H1 (cell line): ENCODE measurements around the gene TEKT5. TPM values are rescaled to one million over a fixed set of nuclear protein-coding genes. Genes with fewer than 3 reads are reported as not detected.

ENCODE experiments used
- CTCF ChIA-PET: fragments of 300-600 bp; sonication (Branson Sonifier 250); formaldehyde crosslinking; loops from one replicate; lab custom pipeline; 2021; ENCODE audit not compliant: partially characterized antibody; lab: Charles Lee
- POLR2A ChIA-PET: fragments of 300-600 bp; sonication (Branson Sonifier 250); formaldehyde crosslinking; loops from one replicate; lab custom pipeline; 2021; ENCODE audit warnings: inconsistent platforms; ENCODE audit not compliant: partially characterized antibody; lab: Charles Lee
- DNase-seq, 2 experiments: peaks; one replicate each; pipeline versions ENCODE4 v3.0.0 to v3.0.0-alpha.2; 2010 to 2022; ENCODE audit warnings: low spot score in 2 of 2, low read depth in 1 of 2, mixed read lengths in 1 of 2
- FAIRE-seq: peaks from 2 replicates; lab custom pipeline; 2011; peaks lifted over from hg19 to GRCh38; lab: Jason Lieb, UNC
- H2AFZ ChIP-seq: 2 replicates; pipeline ENCODE4 v1.8.1; 2012; ENCODE audit warnings: low read length, inconsistent platforms
- H2AK5ac ChIP-seq: 2 replicates; pipeline ENCODE4 v1.6.1; 2013; ENCODE audit warnings: low read depth, low read length
- H2BK120ac ChIP-seq: replicated peaks from 2 replicates; pipeline ENCODE3; 2013; ENCODE audit warnings: low read depth, low read length, inconsistent platforms
- H2BK12ac ChIP-seq: 2 replicates; pipeline ENCODE4 v1.6.1; 2013; ENCODE audit warnings: low read depth, low read length
- H2BK15ac ChIP-seq: 2 replicates; pipeline ENCODE4 v1.6.1; 2013; ENCODE audit warnings: low read length
- H2BK20ac ChIP-seq: 2 replicates; pipeline ENCODE4 v1.6.1; 2013; ENCODE audit warnings: low read length
- H2BK5ac ChIP-seq: 2 replicates; pipeline ENCODE4 v1.6.1; 2013; ENCODE audit warnings: low read depth, low read length
- H3K14ac ChIP-seq: 2 replicates; pipeline ENCODE4 v1.6.1; 2013; ENCODE audit warnings: inconsistent platforms; ENCODE audit not compliant: insufficient read length
- H3K18ac ChIP-seq: 2 replicates; pipeline ENCODE4 v1.6.1; 2013; ENCODE audit warnings: low read length; ENCODE audit errors: extremely low read depth
- H3K23ac ChIP-seq: 2 replicates; pipeline ENCODE4 v1.6.1; 2013; ENCODE audit warnings: inconsistent platforms; ENCODE audit not compliant: insufficient read length
- H3K23me2 ChIP-seq: 2 replicates; pipeline ENCODE4 v1.6.1; 2013; ENCODE audit warnings: low read depth, low read length
- H3K27ac ChIP-seq: 2 replicates; pipeline ENCODE4 v1.6.1; 2011; ENCODE audit warnings: low read depth, low read length, inconsistent platforms
- H3K27me3 ChIP-seq, 4 experiments: replicated peaks in 1 of 4; 1 replicate in 1 of 4; 2 replicates in 3 of 4; pipeline versions ENCODE4 v1.6.1 to v1.8.1; 2011 to 2013; ENCODE audit warnings: low read length in 3 of 4, mild to moderate bottlenecking in 3 of 4, inconsistent platforms in 2 of 4, mixed read lengths in 2 of 4, moderate library complexity in 1 of 4; ENCODE audit not compliant: control insufficient read depth in 3 of 4, insufficient read depth in 3 of 4; ENCODE audit errors: extremely low read depth in 1 of 4
- H3K36me3 ChIP-seq, 4 experiments: 2 replicates each; pipeline versions ENCODE4 v1.6.1 to v1.8.1; 2011 to 2013; ENCODE audit warnings: mild to moderate bottlenecking in 4 of 4, low read length in 3 of 4, moderate library complexity in 2 of 4, control low read depth in 1 of 4, inconsistent platforms in 1 of 4; ENCODE audit not compliant: insufficient read depth in 4 of 4, control insufficient read depth in 2 of 4
- H3K4ac ChIP-seq: replicated peaks from 2 replicates; pipeline ENCODE3; 2013; ENCODE audit warnings: low read length, low read depth, mixed read lengths, inconsistent platforms; ENCODE audit not compliant: insufficient read length
- H3K4me1 ChIP-seq, 4 experiments: replicated peaks in 1 of 4; 1 replicate in 1 of 4; 2 replicates in 3 of 4; pipeline versions ENCODE4 v1.6.1 to v1.8.1; 2011 to 2013; ENCODE audit warnings: low read length in 3 of 4, inconsistent platforms in 2 of 4, mixed read lengths in 1 of 4; ENCODE audit not compliant: insufficient read depth in 4 of 4, control insufficient read depth in 3 of 4
- H3K4me2 ChIP-seq, 2 experiments: 2 replicates each; pipeline versions ENCODE4 v1.6.1 to v1.8.1; 2011 to 2013; ENCODE audit warnings: low read depth in 2 of 2, low read length in 2 of 2, control low read depth in 1 of 2, inconsistent platforms in 1 of 2, mild to moderate bottlenecking in 1 of 2; ENCODE audit not compliant: insufficient read depth in 1 of 2
- H3K4me3 ChIP-seq, 4 experiments: fragments of 200-600, 300-600 bp in 1 of 4; sonication (generic), shearing (Covaris generic), sonication (Bioruptor Twin) in 1 of 4; 2 replicates each; pipeline versions ENCODE4 v1.5.1 to v1.8.1; 2011 to 2016; ENCODE audit warnings: low read length in 4 of 4, low read depth in 3 of 4, control low read depth in 2 of 4, inconsistent platforms in 2 of 4, mild to moderate bottlenecking in 2 of 4, mixed read lengths in 1 of 4, moderate library complexity in 1 of 4; ENCODE audit not compliant: insufficient read depth in 2 of 4; ENCODE audit errors: extremely low read depth in 1 of 4
- H3K56ac ChIP-seq: replicated peaks from 2 replicates; pipeline ENCODE3; 2013; ENCODE audit warnings: low read depth, mild to moderate bottlenecking, mixed read lengths, low read length, inconsistent platforms; ENCODE audit not compliant: insufficient read length
- H3K79me1 ChIP-seq: 2 replicates; pipeline ENCODE4 v1.6.1; 2013; ENCODE audit warnings: low read depth, low read length, control low read depth
- H3K79me2 ChIP-seq, 2 experiments: 2 replicates each; pipeline versions ENCODE4 v1.6.1 to v1.8.1; 2012 to 2013; ENCODE audit warnings: low read length in 2 of 2, mild to moderate bottlenecking in 2 of 2, inconsistent platforms in 1 of 2; ENCODE audit not compliant: insufficient read depth in 2 of 2, control insufficient read depth in 1 of 2
- H3K9ac ChIP-seq, 4 experiments: replicated peaks in 1 of 4; 1 replicate in 1 of 4; 2 replicates in 3 of 4; pipeline versions ENCODE4 v1.6.1 to v1.8.1; 2011 to 2013; ENCODE audit warnings: low read depth in 3 of 4, low read length in 3 of 4, control low read depth in 2 of 4, mild to moderate bottlenecking in 2 of 4, moderate library complexity in 2 of 4, inconsistent platforms in 1 of 4; ENCODE audit errors: extremely low read depth in 1 of 4
- H3K9me3 ChIP-seq, 2 experiments: 2 replicates each; pipeline versions ENCODE4 v1.6.1 to v1.8.1; 2012 to 2013; ENCODE audit warnings: mild to moderate bottlenecking in 2 of 2, moderate library complexity in 2 of 2, control low read depth in 1 of 2, inconsistent platforms in 1 of 2, low read depth in 1 of 2, low read length in 1 of 2, mixed read lengths in 1 of 2; ENCODE audit not compliant: insufficient read depth in 2 of 2
- H4K20me1 ChIP-seq, 2 experiments: replicated peaks in 1 of 2; 2 replicates each; pipeline versions ENCODE3 to v1.8.1; 2011 to 2013; ENCODE audit warnings: inconsistent platforms in 2 of 2, low read length in 2 of 2, mild to moderate bottlenecking in 1 of 2; ENCODE audit not compliant: insufficient read depth in 2 of 2, control insufficient read depth in 1 of 2
- H4K5ac ChIP-seq: 2 replicates; pipeline ENCODE4 v1.6.1; 2013; ENCODE audit warnings: low read length, low read depth, mixed read lengths, inconsistent platforms; ENCODE audit not compliant: insufficient read length
- H4K8ac ChIP-seq: 2 replicates; pipeline ENCODE4 v1.8.0; 2013; ENCODE audit warnings: mild to moderate bottlenecking, moderate library complexity, low read length, inconsistent platforms; ENCODE audit not compliant: insufficient read depth; ENCODE audit errors: extremely low read depth
- H4K91ac ChIP-seq: replicated peaks from 2 replicates; pipeline ENCODE3; 2013; ENCODE audit warnings: low read length, mixed read lengths, inconsistent platforms; ENCODE audit not compliant: insufficient read length
- CBX5 ChIP-seq: fragments of 300-800, 300-1000 bp; sonication (generic); IDR thresholded peaks from 2 replicates; pipeline ENCODE4 v1.7.1; 2016; ENCODE audit warnings: antibody characterized with exemption, low read length, low read depth
- CTBP2 ChIP-seq: IDR thresholded peaks from 2 replicates; pipeline ENCODE4 v1.7.0; 2011; ENCODE audit warnings: borderline replicate concordance, mild to moderate bottlenecking, moderate library complexity, mixed read lengths, low read length; ENCODE audit not compliant: insufficient read depth, insufficient read length
- TBP ChIP-seq: IDR thresholded peaks from 2 replicates; pipeline ENCODE4 v1.6.1; 2011; ENCODE audit warnings: low read depth, low read length, improper control_type of control experiment
- WGBS, 2 experiments: shearing (Covaris generic) in 1 of 2; methylation state at CpG; one replicate each; pipeline versions ENCODE4 v1.1.6 to v1.1.7; 2013 to 2015; ENCODE audit warnings: low lambda C conversion rate in 2 of 2, mixed read lengths in 2 of 2, inconsistent platforms in 1 of 2, low coverage in 1 of 2, missing lambda C conversion rate in 1 of 2; ENCODE audit not compliant: insufficient replicate concordance in 2 of 2, insufficient coverage in 1 of 2, insufficient read length in 1 of 2; ENCODE audit errors: extremely low coverage in 1 of 2, missing lambda C conversion rate in 1 of 2; 5-methylcytosine and 5-hydroxymethylcytosine counted together
- polyA plus RNA-seq, 7 experiments: library from polyadenylated mRNA; depleted of rRNA in 3 of 7; stranded (reverse) in 5 of 7; unstranded in 2 of 7; fragments of >200 nt in 5 of 7; fragments of 200-250 nt in 2 of 7; gene quantifications; 1 replicate in 5 of 7; 2 replicates in 1 of 7; 4 replicates in 1 of 7; pipeline versions ENCODE4 v1.2.1 to v1.2.3, GENCODE V29; 2011 to 2013; ENCODE audit warnings: missing spikeins in 2 of 7, mixed read lengths in 2 of 7
- total RNA-seq: library from RNA; stranded (reverse); fragmentation: NEBNext Ultra II Directional; extraction: Animal tissue kit (Norgen Biotek cat#: 25700); gene quantifications from 2 replicates; pipeline ENCODE4 v1.2.1, GENCODE V29; 2021
- TF ChIP-seq, protein P1 (sequence below): IDR thresholded peaks from 2 replicates; pipeline ENCODE4 v1.6.1; 2012; ENCODE audit warnings: low read length, inconsistent platforms

Gene TEKT5
- total and polyA plus RNA-seq, 2 of the 8 experiments (the other 6 are each of a cell fraction or from before 2014, with no cell fraction given), result 0.95 TPM; not detected in 1

DNA sequence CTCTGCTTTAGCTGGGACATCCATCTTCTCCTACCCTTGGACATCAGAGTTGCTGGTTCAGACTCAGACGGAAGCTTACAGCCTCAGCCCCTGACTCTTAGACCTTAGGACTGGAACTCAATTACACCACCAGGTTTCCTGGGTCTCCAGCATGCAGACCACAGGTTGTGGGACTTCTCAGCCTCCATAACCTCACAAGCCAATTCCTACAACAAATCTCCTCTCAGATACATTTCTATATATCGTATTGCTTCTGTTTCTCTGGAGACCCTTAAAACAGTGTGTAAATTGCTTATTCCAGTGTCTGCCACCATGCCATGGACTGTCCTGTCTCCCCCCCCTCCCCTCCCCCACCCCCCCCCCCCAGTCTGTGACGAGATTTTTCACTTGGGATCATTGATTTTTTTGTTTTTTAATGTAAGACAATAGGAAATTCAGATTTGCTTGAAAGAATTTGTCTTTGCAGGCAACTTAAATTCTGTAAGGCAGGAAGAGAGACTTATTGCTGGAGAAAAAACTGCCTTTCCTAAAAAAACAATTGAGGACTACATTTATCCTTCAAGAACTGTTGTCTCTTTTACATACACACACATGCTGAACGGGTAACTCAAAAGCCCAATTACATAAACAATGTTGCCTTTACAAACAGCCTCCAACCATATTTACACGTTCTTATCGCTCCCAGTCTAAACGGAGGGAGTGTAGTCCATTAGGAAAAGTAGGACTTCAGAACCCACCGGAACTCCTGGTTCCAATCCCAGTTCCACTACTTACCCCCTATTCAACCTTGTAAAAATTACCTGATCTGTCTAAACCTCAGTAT lies 39.9 kb downstream of the TEKT5 start:
- Histone ChIP-seq H2BK15ac (no peak overlapping the region), H4K20me1 (no peaks in the 10 kb centered on the region), H2BK5ac (no peak overlapping the region), H3K27ac (no peak overlapping the region), H3K4me2 (no peak overlapping the region), H4K91ac (no peak overlapping the region), H3K79me2 (no peaks in the 10 kb centered on the region), H2BK120ac (no peak overlapping the region), H3K4me1 (peaks cover 0 to 5% (median under 1%) of the 10 kb centered on the region in 4 experiments; a peak in 5 of 7 replicates), H3K56ac (no peak overlapping the region), H3K18ac (no peak overlapping the region), H4K8ac (no peak overlapping the region), H2BK12ac (no peak overlapping the region), H2AK5ac (0 out of 2 replicates have a peak overlapping the region, but pooled peaks have one; percentile 1), H3K4me3 (no peak overlapping the region), H3K23ac (no peak overlapping the region), H2AFZ (peak overlapping the region; percentile 81; the same call in 1 of the 2 replicates), H2BK20ac (no peak overlapping the region), H3K79me1 (no peaks in the 10 kb centered on the region), H4K5ac (no peak overlapping the region), H3K14ac (no peak overlapping the region), H3K23me2 (peaks cover 5% of the 10 kb centered on the region; the same call in 1 of the 2 replicates), H3K27me3 (no peaks in the 10 kb centered on the region), H3K36me3 (no peaks in the 10 kb centered on the region), H3K9ac (no peak overlapping the region), H3K9me3 (no peaks in the 10 kb centered on the region), H3K4ac (no peak overlapping the region)
- TF ChIP-seq CTBP2, result no peak
- TF ChIP-seq, protein P1, sequence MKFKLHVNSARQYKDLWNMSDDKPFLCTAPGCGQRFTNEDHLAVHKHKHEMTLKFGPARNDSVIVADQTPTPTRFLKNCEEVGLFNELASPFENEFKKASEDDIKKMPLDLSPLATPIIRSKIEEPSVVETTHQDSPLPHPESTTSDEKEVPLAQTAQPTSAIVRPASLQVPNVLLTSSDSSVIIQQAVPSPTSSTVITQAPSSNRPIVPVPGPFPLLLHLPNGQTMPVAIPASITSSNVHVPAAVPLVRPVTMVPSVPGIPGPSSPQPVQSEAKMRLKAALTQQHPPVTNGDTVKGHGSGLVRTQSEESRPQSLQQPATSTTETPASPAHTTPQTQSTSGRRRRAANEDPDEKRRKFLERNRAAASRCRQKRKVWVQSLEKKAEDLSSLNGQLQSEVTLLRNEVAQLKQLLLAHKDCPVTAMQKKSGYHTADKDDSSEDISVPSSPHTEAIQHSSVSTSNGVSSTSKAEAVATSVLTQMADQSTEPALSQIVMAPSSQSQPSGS, result no peak
- TF ChIP-seq TBP, result no peak
- TF ChIP-seq CBX5, result no peak
- ChIA-PET CTCF (interaction anchor here (1.1 to 2.2 kb wide), 2 partner anchors 27 to 133 kb away, joined by 3 to 5 read pairs; no protein-coding TSS in a partner anchor), POLR2A (no interaction called here)
- DNase-seq, result no peak
- no peak for FAIRE-seq
- 77% methylated on average over 8 of the region's 8 CpGs; no CpG with 5 or more reads in 1 of the 2 experiments for WGBS, 2 experiments
